ENCODE results near the gene NF2. TPM values are rescaled to one million over a fixed set of nuclear protein-coding genes. Genes with fewer than 3 reads are reported as not detected.

The NF2 gene
- total RNA-seq, 4 donors from 2014 or later = 32.4 to 36.8 (median 34.4) TPM

GRCh38 chr22:29651652-29652051 lies 48.2 kb downstream of the NF2 start:
- WGBS = 91% methylated on average over 1 of the region's 1 CpG
- peaks cover 15% of the 10 kb centered on the region for H3K36me3 ChIP-seq

GRCh38 chr22:29654420-29654819 lies 51.0 kb downstream of the NF2 start:
- Histone ChIP-seq H3K27ac (no peak overlapping the region), H3K36me3 (peaks cover 28% of the 10 kb centered on the region), H3K9me3 (no peaks in the 10 kb centered on the region), H3K4me3 (no peak overlapping the region), H3K27me3 (no peaks in the 10 kb centered on the region), H3K4me1 (peaks cover 5% of the 10 kb centered on the region)
- WGBS = 87% methylated on average over 4 of the region's 4 CpGs
- no peak for TF ChIP-seq POLR2AphosphoS5 (IDR thresholded peaks at IDR 0.05)
- TF ChIP-seq, protein P1, sequence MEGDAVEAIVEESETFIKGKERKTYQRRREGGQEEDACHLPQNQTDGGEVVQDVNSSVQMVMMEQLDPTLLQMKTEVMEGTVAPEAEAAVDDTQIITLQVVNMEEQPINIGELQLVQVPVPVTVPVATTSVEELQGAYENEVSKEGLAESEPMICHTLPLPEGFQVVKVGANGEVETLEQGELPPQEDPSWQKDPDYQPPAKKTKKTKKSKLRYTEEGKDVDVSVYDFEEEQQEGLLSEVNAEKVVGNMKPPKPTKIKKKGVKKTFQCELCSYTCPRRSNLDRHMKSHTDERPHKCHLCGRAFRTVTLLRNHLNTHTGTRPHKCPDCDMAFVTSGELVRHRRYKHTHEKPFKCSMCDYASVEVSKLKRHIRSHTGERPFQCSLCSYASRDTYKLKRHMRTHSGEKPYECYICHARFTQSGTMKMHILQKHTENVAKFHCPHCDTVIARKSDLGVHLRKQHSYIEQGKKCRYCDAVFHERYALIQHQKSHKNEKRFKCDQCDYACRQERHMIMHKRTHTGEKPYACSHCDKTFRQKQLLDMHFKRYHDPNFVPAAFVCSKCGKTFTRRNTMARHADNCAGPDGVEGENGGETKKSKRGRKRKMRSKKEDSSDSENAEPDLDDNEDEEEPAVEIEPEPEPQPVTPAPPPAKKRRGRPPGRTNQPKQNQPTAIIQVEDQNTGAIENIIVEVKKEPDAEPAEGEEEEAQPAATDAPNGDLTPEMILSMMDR (IDR thresholded peaks at IDR 0.05) = no peak
- no peak for TF ChIP-seq EP300 (IDR thresholded peaks at IDR 0.05)
- TF ChIP-seq POLR2A (IDR thresholded peaks at IDR 0.05) = no peak
- no peak for DNase-seq (ENCODE audit: low spot score in 2 of 2)

More at GRCh38 chr22:29651652-29652051, 48.2 kb downstream of the NF2 start:
- Histone ChIP-seq H3K4me3 (no peak overlapping the region), H3K4me1 (no peaks in the 10 kb centered on the region), H3K27me3 (no peaks in the 10 kb centered on the region), H3K27ac (no peak overlapping the region), H3K9me3 (no peaks in the 10 kb centered on the region)
- DNase-seq (ENCODE audit: low spot score in 2 of 2) = no peak
- TF ChIP-seq EP300 (IDR thresholded peaks at IDR 0.05) (no peak), POLR2AphosphoS5 (IDR thresholded peaks at IDR 0.05) (no peak), POLR2A (IDR thresholded peaks at IDR 0.05) (no peak)
- TF ChIP-seq, protein P1 (IDR thresholded peaks at IDR 0.05) = no peak

GRCh38 chr22:29654882-29655281 lies 51.4 kb downstream of the NF2 start:
- Histone ChIP-seq H3K27ac (no peak overlapping the region), H3K4me1 (peaks cover 5% of the 10 kb centered on the region), H3K4me3 (no peak overlapping the region), H3K9me3 (no peaks in the 10 kb centered on the region), H3K36me3 (peaks cover 28% of the 10 kb centered on the region), H3K27me3 (no peaks in the 10 kb centered on the region)
- no peak for DNase-seq (ENCODE audit: low spot score in 2 of 2)
- TF ChIP-seq, protein P1 (IDR thresholded peaks at IDR 0.05) = no peak
- no peak for TF ChIP-seq POLR2AphosphoS5 (IDR thresholded peaks at IDR 0.05)
- TF ChIP-seq POLR2A (IDR thresholded peaks at IDR 0.05) = no peak
- WGBS = 85% methylated on average over 7 of the region's 7 CpGs

DNA sequence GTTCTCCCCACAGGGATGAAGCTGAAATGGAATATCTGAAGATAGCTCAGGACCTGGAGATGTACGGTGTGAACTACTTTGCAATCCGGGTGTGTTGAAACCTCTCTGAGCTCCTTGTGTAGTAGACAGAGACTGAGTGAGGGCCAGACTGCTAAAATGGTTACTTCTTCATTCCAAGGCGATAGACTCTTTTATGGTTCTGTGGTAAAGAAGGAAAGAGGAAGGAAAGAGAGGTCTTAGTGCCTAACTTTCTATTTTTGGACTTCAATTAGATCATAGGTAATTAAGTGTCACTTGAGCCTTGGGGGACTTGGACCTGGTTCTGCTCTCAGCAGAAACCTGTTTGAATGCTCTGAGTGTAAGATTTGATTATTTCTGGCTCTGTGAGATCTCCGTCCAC lies 54.7 kb downstream of the NF2 start:
- Histone ChIP-seq H3K27ac (no peak overlapping the region), H3K27me3 (no peaks in the 10 kb centered on the region), H3K4me3 (no peak overlapping the region), H3K9me3 (no peaks in the 10 kb centered on the region), H3K36me3 (peaks cover 45% of the 10 kb centered on the region), H3K4me1 (peaks cover 21% of the 10 kb centered on the region)
- TF ChIP-seq EP300 (IDR thresholded peaks at IDR 0.05) (no peak), POLR2AphosphoS5 (IDR thresholded peaks at IDR 0.05) (no peak), POLR2A (IDR thresholded peaks at IDR 0.05) (no peak)
- TF ChIP-seq, protein P1 (IDR thresholded peaks at IDR 0.05) = no peak
- 77% methylated on average over 4 of the region's 4 CpGs for WGBS
- no peak for DNase-seq (ENCODE audit: low spot score in 2 of 2)

DNA sequence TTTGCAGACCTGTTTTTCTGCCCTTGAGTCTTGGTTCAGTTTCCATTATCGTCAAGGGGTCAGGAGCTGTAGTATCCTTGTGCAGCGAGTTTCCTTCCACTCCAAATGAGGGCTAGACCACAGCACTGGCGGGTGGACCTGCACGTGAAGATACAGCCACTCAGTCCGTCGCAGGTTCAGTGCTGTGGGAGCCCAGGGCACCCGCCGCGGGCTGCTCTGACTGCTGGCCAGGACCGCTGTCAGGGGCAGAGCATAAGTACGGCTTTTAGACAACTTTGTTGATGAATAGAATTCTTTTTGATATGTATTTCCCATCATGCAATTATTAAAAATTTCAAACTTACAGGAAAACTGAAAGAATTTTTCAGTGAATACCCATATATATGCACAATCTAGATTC lies 56.6 kb downstream of the NF2 start:
- WGBS = 93% methylated on average over 11 of the region's 11 CpGs
- H3K36me3 ChIP-seq = peaks cover 51% of the 10 kb centered on the region
- no peak for TF ChIP-seq POLR2AphosphoS5 (IDR thresholded peaks at IDR 0.05)
- TF ChIP-seq, protein P1 (IDR thresholded peaks at IDR 0.05) = no peak
- TF ChIP-seq POLR2A (IDR thresholded peaks at IDR 0.05) = no peak
- no peak for TF ChIP-seq EP300 (IDR thresholded peaks at IDR 0.05)
- H3K27ac ChIP-seq = no peak overlapping the region
- no peak for DNase-seq (ENCODE audit: low spot score in 2 of 2)
- H3K4me1 ChIP-seq = peaks cover 22% of the 10 kb centered on the region
- no peak overlapping the region for H3K4me3 ChIP-seq
- H3K27me3 ChIP-seq = no peaks in the 10 kb centered on the region
- H3K9me3 ChIP-seq = no peaks in the 10 kb centered on the region
